CD1c-positive myeloid dendritic cell (primary cell): ENCODE measurements around the gene ANKRD11.

ENCODE experiments used
- DNase-seq: peaks from one replicate; pipeline ENCODE4 v3.0.0-alpha.2; 2016; ENCODE audit errors: extremely low spot score

Gene ANKRD11

GRCh38 chr16:89283449-89283848, 206.9 kb downstream of the ANKRD11 start:
- DNase-seq, result no peak

GRCh38 chr16:89282523-89282922, 207.8 kb downstream of the ANKRD11 start:
- no peak for DNase-seq

- DNase-seq, result no peak
Measured at GRCh38 chr16:89281829-89282228, 208.5 kb downstream of the ANKRD11 start.

GRCh38 chr16:89281189-89281577, 209.2 kb downstream of the ANKRD11 start:
- DNase-seq, result no peak

GRCh38 chr16:89280546-89281188, 209.7 kb downstream of the ANKRD11 start:
- DNase-seq, result no peak

GRCh38 chr16:89279666-89280481, 210.5 kb downstream of the ANKRD11 start:
- no peak for DNase-seq

GRCh38 chr16:89278441-89279240, 211.7 kb downstream of the ANKRD11 start:
- no peak for DNase-seq

GRCh38 chr16:89277641-89278341, 212.6 kb downstream of the ANKRD11 start:
- DNase-seq, result no peak

- DNase-seq, result no peak
Measured at GRCh38 chr16:89277049-89277448, 213.3 kb downstream of the ANKRD11 start.

- DNase-seq, result no peak
Measured at GRCh38 chr16:89275837-89276720, 214.3 kb downstream of the ANKRD11 start.

- no peak for DNase-seq
Measured at GRCh38 chr16:89275284-89275584, 215.1 kb downstream of the ANKRD11 start.

GRCh38 chr16:89274561-89275283, 215.6 kb downstream of the ANKRD11 start:
- no peak for DNase-seq

GRCh38 chr16:89273741-89274472, 216.5 kb downstream of the ANKRD11 start:
- DNase-seq, result no peak

- DNase-seq, result no peak
Measured at GRCh38 chr16:89272631-89273030, 217.7 kb downstream of the ANKRD11 start.

GRCh38 chr16:89270666-89271345, 219.6 kb downstream of the ANKRD11 start:
- DNase-seq, result no peak

GRCh38 chr16:89269805-89270665, 220.3 kb downstream of the ANKRD11 start:
- no peak for DNase-seq

GRCh38 chr16:89268987-89269735, 221.2 kb downstream of the ANKRD11 start:
- no peak for DNase-seq
